Lower lobe of right lung (tissue), 2 donors: ENCODE measurements around the gene PRR33. TPM values are rescaled to one million over a fixed set of nuclear protein-coding genes. Genes with fewer than 3 reads are reported as not detected.

Source experiments
- ATAC-seq, 2 donors: fragments of 200-7000 bp; cut with Tn5 transposase; one replicate each; pipeline ENCODE4 v1.9.1; 2020 to 2022; ENCODE audit warnings: mild to moderate bottlenecking in 2 of 2, moderate library complexity in 2 of 2
- DNase-seq: peaks from one replicate; pipeline ENCODE4 v3.0.0-alpha.2; 2020
- H3K27ac ChIP-seq: fragments of 200-600 bp; one replicate; pipeline ENCODE4 v1.8.0; 2022
- H3K27me3 ChIP-seq: fragments of 200-600 bp; one replicate; pipeline ENCODE4 v1.8.0; 2022; ENCODE audit warnings: low read depth
- H3K36me3 ChIP-seq: fragments of 200-600 bp; one replicate; pipeline ENCODE4 v1.8.0; 2022; ENCODE audit warnings: mild to moderate bottlenecking
- H3K4me1 ChIP-seq: fragments of 200-600 bp; one replicate; pipeline ENCODE4 v1.8.0; 2022
- H3K4me3 ChIP-seq: fragments of 200-600 bp; one replicate; pipeline ENCODE4 v1.8.0; 2022; ENCODE audit warnings: mild to moderate bottlenecking
- H3K9me3 ChIP-seq: fragments of 200-600 bp; one replicate; pipeline ENCODE4 v1.8.0; 2022
- CTCF ChIP-seq: fragments of 200-600 bp; IDR thresholded peaks from one replicate; pipeline ENCODE4 v1.8.0; 2022; ENCODE audit warnings: antibody characterized with exemption, mild to moderate bottlenecking
- intact Hi-C: fragments of 100-400 bp; cut with DNase I; formaldehyde crosslinking; loops from one replicate; pipeline ENCODE4 v1.11.0; 2022
- total RNA-seq: library from RNA; stranded (reverse); fragmentation: NEBNext Ultra II Directional; extraction: Animal tissue kit (Norgen Biotek cat#: 25700); gene quantifications from one replicate; pipeline ENCODE4 v1.2.1, GENCODE V29; 2021
- donor health status: DM: no; HTN: yes; CAD: no; lungs with severe emphysema.

PRR33 gene
- total RNA-seq, 1 donor from 2014 or later, result not detected

GRCh38 chr11:1936781-1937615, 45.3 kb upstream of the PRR33 start:
- intact Hi-C loops, result no loop called here
- DNase-seq, result peak; percentile 40

GRCh38 chr11:1936072-1936780, 44.5 kb upstream of the PRR33 start:
- peaks cover 4% of the 10 kb centered on the region for H3K27me3 ChIP-seq
- no peak for TF ChIP-seq CTCF
- DNase-seq, result peak; percentile 39
- intact Hi-C loops, result no loop called here
- H3K4me1 ChIP-seq, result no peaks in the 10 kb centered on the region
- H3K4me3 ChIP-seq, result no peak overlapping the region
- no peak overlapping the region for H3K27ac ChIP-seq
- ATAC-seq, result no peak
- no peaks in the 10 kb centered on the region for H3K36me3 ChIP-seq
- H3K9me3 ChIP-seq, result no peaks in the 10 kb centered on the region

More at GRCh38 chr11:1936781-1937615, 45.3 kb upstream of the PRR33 start:
- Histone ChIP-seq H3K36me3 (no peaks in the 10 kb centered on the region), H3K9me3 (no peaks in the 10 kb centered on the region), H3K27me3 (peaks cover 4% of the 10 kb centered on the region), H3K27ac (no peak overlapping the region), H3K4me3 (no peak overlapping the region), H3K4me1 (no peaks in the 10 kb centered on the region)
- TF ChIP-seq CTCF, result no peak
- no peak for ATAC-seq

GRCh38 chr11:1935156-1936071, 43.7 kb upstream of the PRR33 start:
- Histone ChIP-seq H3K36me3 (no peaks in the 10 kb centered on the region), H3K9me3 (no peaks in the 10 kb centered on the region), H3K4me1 (no peaks in the 10 kb centered on the region), H3K27ac (no peak overlapping the region), H3K27me3 (peaks cover 4% of the 10 kb centered on the region), H3K4me3 (no peak overlapping the region)
- intact Hi-C loops, result no loop called here
- peak; percentile 28 for DNase-seq
- no peak for ATAC-seq
- TF ChIP-seq CTCF, result no peak

GRCh38 chr11:1934335-1935155, 42.9 kb upstream of the PRR33 start:
- no peaks in the 10 kb centered on the region for H3K36me3 ChIP-seq
- no peak overlapping the region for H3K27ac ChIP-seq
- H3K27me3 ChIP-seq, result peaks cover 4% of the 10 kb centered on the region
- no peak for ATAC-seq
- H3K9me3 ChIP-seq, result no peaks in the 10 kb centered on the region
- intact Hi-C loops, result no loop called here
- H3K4me3 ChIP-seq, result no peak overlapping the region
- no peaks in the 10 kb centered on the region for H3K4me1 ChIP-seq
- DNase-seq, result peak; percentile 36
- TF ChIP-seq CTCF, result no peak
